ENCODE data around the gene HMCN2.
A peak's percentile ranks its signal among the peaks of the same experiment; 100 is the strongest.

The HMCN2 gene

GRCh38 chr9:130331061-130331460 lies 65.5 kb downstream of the HMCN2 start:
- no CpG with 5 or more reads among the region's 14 CpGs for WGBS, 2 donors (ENCODE audit: extremely low coverage in 2 of 2, insufficient read length in 2 of 2, insufficient replicate concordance in 1 of 2)

DNA sequence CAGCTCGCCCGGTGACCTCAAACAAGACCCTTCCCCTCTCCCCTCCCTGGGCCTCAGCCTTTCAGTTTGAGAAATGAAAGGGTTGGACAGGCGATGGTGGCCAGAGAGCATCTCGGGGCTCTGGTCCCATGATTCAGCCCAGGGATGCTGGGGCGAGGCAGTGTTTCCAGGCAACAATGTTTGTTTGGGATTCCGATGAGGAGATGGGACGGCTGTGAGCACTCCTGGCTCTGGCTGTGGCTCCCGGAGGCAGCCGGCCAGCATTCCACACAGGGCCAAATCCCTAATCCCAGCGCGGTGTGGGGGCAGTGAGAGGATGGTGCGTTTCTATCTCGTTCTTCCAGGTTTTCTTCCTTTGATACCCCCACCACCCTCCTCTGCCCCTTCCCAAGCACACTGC lies 66.0 kb downstream of the HMCN2 start:
- Histone ChIP-seq H3K18ac (ENCODE audit: low read length) (peak overlapping the region; percentile 5), H3K4me2 (ENCODE audit: insufficient read depth, low read length, poor library complexity, severe bottlenecking) (no peak overlapping the region), H3K14ac (ENCODE audit: low read length) (no peak overlapping the region), H2BK5ac (ENCODE audit: low read length) (no peak overlapping the region), H3K4me1 (ENCODE audit: control insufficient read depth in 2 of 2, insufficient read depth in 1 of 2, low read depth in 1 of 2, low read length in 2 of 2) (peaks cover 0 to 12% of the 10 kb centered on the region in 2 donors), H3K27me3 (ENCODE audit: control insufficient read depth in 3 of 3, insufficient read depth in 3 of 3, low read depth in 1 of 3, low read length in 3 of 3) (peaks cover 0 to 42% (median 0%) of the 10 kb centered on the region in 3 experiments), H2AK5ac (ENCODE audit: low read depth, low read length) (peak overlapping the region; percentile 36), H3K23ac (ENCODE audit: low read depth, low read length, poor library complexity) (no peak overlapping the region), H2BK12ac (ENCODE audit: low read length) (no peak overlapping the region), H3K9me3 (replicated peaks in 1 of 2; ENCODE audit: control insufficient read depth in 2 of 2, insufficient read depth in 1 of 2, low read depth in 1 of 2, low read length in 2 of 2) (no peaks in the 10 kb centered on the region), H2BK15ac (ENCODE audit: low read length) (no peak overlapping the region), H3K36me3 (replicated peaks in 1 of 2; ENCODE audit: control insufficient read depth in 2 of 2, insufficient read depth in 2 of 2, low read length in 2 of 2) (no peaks in the 10 kb centered on the region), H3K4me3 (ENCODE audit: low read length in 2 of 2) (no peak overlapping the region), H3K9ac (ENCODE audit: low read depth, low read length, poor library complexity) (no peak overlapping the region), H2BK120ac (ENCODE audit: low read depth, low read length) (no peak overlapping the region), H3K27ac (replicated peaks; ENCODE audit: low read length) (no peak overlapping the region), H4K91ac (ENCODE audit: low read depth, low read length, poor library complexity) (no peak overlapping the region), H3K79me1 (ENCODE audit: low read depth, low read length) (no peaks in the 10 kb centered on the region), H4K8ac (ENCODE audit: low read depth, low read length) (no peak overlapping the region), H2AFZ (ENCODE audit: low read length) (no peak overlapping the region), H3K4ac (ENCODE audit: low read length) (no peak overlapping the region)
- WGBS, 2 donors (ENCODE audit: extremely low coverage in 2 of 2, insufficient read length in 2 of 2, insufficient replicate concordance in 1 of 2): no CpG with 5 or more reads among the region's 13 CpGs
- no peak for DNase-seq (ENCODE audit: low spot score)

More at GRCh38 chr9:130331061-130331460, 65.5 kb downstream of the HMCN2 start:
- H2BK12ac ChIP-seq (ENCODE audit: low read length): no peak overlapping the region
- no peak overlapping the region for H3K4ac ChIP-seq (ENCODE audit: low read length)
- H3K79me1 ChIP-seq (ENCODE audit: low read depth, low read length): no peaks in the 10 kb centered on the region
- no peak for DNase-seq (ENCODE audit: low spot score)
- H2AFZ ChIP-seq (ENCODE audit: low read length): no peak overlapping the region
- no peak overlapping the region for H3K9ac ChIP-seq (ENCODE audit: low read depth, low read length, poor library complexity)
- H3K4me1 ChIP-seq (ENCODE audit: control insufficient read depth in 2 of 2, insufficient read depth in 1 of 2, low read depth in 1 of 2, low read length in 2 of 2): peaks cover 0 to 12% of the 10 kb centered on the region in 2 donors
- no peak overlapping the region for H3K23ac ChIP-seq (ENCODE audit: low read depth, low read length, poor library complexity)
- no peak overlapping the region for H4K8ac ChIP-seq (ENCODE audit: low read depth, low read length)
- no peaks in the 10 kb centered on the region for H3K36me3 ChIP-seq (replicated peaks in 1 of 2; ENCODE audit: control insufficient read depth in 2 of 2, insufficient read depth in 2 of 2, low read length in 2 of 2)
- no peak overlapping the region for H3K14ac ChIP-seq (ENCODE audit: low read length)
- no peak overlapping the region for H2AK5ac ChIP-seq (ENCODE audit: low read depth, low read length)
- peaks cover 0 to 45% (median 0%) of the 10 kb centered on the region in 3 experiments for H3K27me3 ChIP-seq (ENCODE audit: control insufficient read depth in 3 of 3, insufficient read depth in 3 of 3, low read depth in 1 of 3, low read length in 3 of 3)
- no peak overlapping the region for H3K4me2 ChIP-seq (ENCODE audit: insufficient read depth, low read length, poor library complexity, severe bottlenecking)
- no peaks in the 10 kb centered on the region for H3K9me3 ChIP-seq (replicated peaks in 1 of 2; ENCODE audit: control insufficient read depth in 2 of 2, insufficient read depth in 1 of 2, low read depth in 1 of 2, low read length in 2 of 2)
- H2BK5ac ChIP-seq (ENCODE audit: low read length): no peak overlapping the region
- H3K4me3 ChIP-seq (ENCODE audit: low read length in 2 of 2): no peak overlapping the region
- no peak overlapping the region for H2BK120ac ChIP-seq (ENCODE audit: low read depth, low read length)
- H3K27ac ChIP-seq (replicated peaks; ENCODE audit: low read length): no peak overlapping the region
- no peak overlapping the region for H3K18ac ChIP-seq (ENCODE audit: low read length)
- H2BK15ac ChIP-seq (ENCODE audit: low read length): no peak overlapping the region
- no peak overlapping the region for H4K91ac ChIP-seq (ENCODE audit: low read depth, low read length, poor library complexity)

DNA sequence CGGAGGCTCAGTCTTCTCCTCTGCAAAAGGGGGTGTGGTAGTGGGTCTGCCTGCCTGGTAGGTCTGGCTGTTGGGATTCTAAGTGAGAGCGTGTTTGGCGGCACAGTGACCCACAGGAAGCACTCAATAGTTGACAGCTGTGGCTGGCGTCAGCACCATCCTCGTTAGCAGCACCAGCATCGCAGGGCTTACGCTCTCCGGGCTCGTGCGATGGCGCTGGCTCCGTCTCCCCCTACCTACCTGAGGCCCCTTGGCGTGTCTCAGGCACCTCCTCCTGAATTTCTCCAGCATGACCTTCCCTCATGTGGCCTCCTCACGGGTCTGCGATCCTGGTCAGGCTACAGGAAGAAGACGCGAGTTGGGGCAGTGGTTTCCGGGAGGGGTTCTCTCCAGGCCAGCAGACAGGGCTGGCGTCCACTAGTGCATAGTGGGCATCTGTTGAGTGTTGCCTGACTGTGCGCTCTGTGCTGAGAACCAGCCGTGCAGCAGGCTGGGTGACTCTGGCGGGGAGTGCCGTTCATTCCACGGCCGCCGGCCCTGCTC lies 66.9 kb downstream of the HMCN2 start:
- no peaks in the 10 kb centered on the region for H3K36me3 ChIP-seq (replicated peaks in 1 of 2; ENCODE audit: control insufficient read depth in 2 of 2, insufficient read depth in 2 of 2, low read length in 2 of 2)
- peaks cover 0 to 12% of the 10 kb centered on the region in 2 donors for H3K4me1 ChIP-seq (ENCODE audit: control insufficient read depth in 2 of 2, insufficient read depth in 1 of 2, low read depth in 1 of 2, low read length in 2 of 2)
- H3K27me3 ChIP-seq (ENCODE audit: control insufficient read depth in 3 of 3, insufficient read depth in 3 of 3, low read depth in 1 of 3, low read length in 3 of 3): peaks cover 0 to 34% (median 0%) of the 10 kb centered on the region in 3 experiments
- H3K9ac ChIP-seq (ENCODE audit: low read depth, low read length, poor library complexity): peak overlapping the region; percentile 60
- no peak overlapping the region for H3K4ac ChIP-seq (ENCODE audit: low read length)
- no peak overlapping the region for H3K27ac ChIP-seq (replicated peaks; ENCODE audit: low read length)
- DNase-seq (ENCODE audit: low spot score): no peak
- H3K18ac ChIP-seq (ENCODE audit: low read length): peak overlapping the region; percentile 11
- no CpG with 5 or more reads among the region's 26 CpGs for WGBS, 2 donors (ENCODE audit: extremely low coverage in 2 of 2, insufficient read length in 2 of 2, insufficient replicate concordance in 1 of 2)
- no peak overlapping the region for H2AFZ ChIP-seq (ENCODE audit: low read length)
- no peak overlapping the region for H4K91ac ChIP-seq (ENCODE audit: low read depth, low read length, poor library complexity)
- no peak overlapping the region for H3K14ac ChIP-seq (ENCODE audit: low read length)
- H2BK12ac ChIP-seq (ENCODE audit: low read length): peak overlapping the region; percentile 1
- H4K8ac ChIP-seq (ENCODE audit: low read depth, low read length): no peak overlapping the region
- H2BK120ac ChIP-seq (ENCODE audit: low read depth, low read length): no peak overlapping the region
- no peak overlapping the region for H3K4me2 ChIP-seq (ENCODE audit: insufficient read depth, low read length, poor library complexity, severe bottlenecking)
- H2BK5ac ChIP-seq (ENCODE audit: low read length): no peak overlapping the region
- peak overlapping the region; percentile 30 for H2BK15ac ChIP-seq (ENCODE audit: low read length)
- no peaks in the 10 kb centered on the region for H3K79me1 ChIP-seq (ENCODE audit: low read depth, low read length)
- H3K9me3 ChIP-seq (replicated peaks in 1 of 2; ENCODE audit: control insufficient read depth in 2 of 2, insufficient read depth in 1 of 2, low read depth in 1 of 2, low read length in 2 of 2): no peaks in the 10 kb centered on the region
- H2AK5ac ChIP-seq (ENCODE audit: low read depth, low read length): peak overlapping the region; percentile 40
- H3K23ac ChIP-seq (ENCODE audit: low read depth, low read length, poor library complexity): no peak overlapping the region
- H3K4me3 ChIP-seq (ENCODE audit: low read length in 2 of 2): peak overlapping the region in 1 of 2 donors; percentile 25

GRCh38 chr9:130333041-130333711 lies 67.6 kb downstream of the HMCN2 start:
- Histone ChIP-seq H3K27ac (replicated peaks; ENCODE audit: low read length) (no peak overlapping the region), H4K8ac (ENCODE audit: low read depth, low read length) (no peak overlapping the region), H2BK120ac (ENCODE audit: low read depth, low read length) (no peak overlapping the region), H3K27me3 (ENCODE audit: control insufficient read depth in 3 of 3, insufficient read depth in 3 of 3, low read depth in 1 of 3, low read length in 3 of 3) (peaks cover 0 to 27% (median 0%) of the 10 kb centered on the region in 3 experiments), H3K9me3 (replicated peaks in 1 of 2; ENCODE audit: control insufficient read depth in 2 of 2, insufficient read depth in 1 of 2, low read depth in 1 of 2, low read length in 2 of 2) (no peaks in the 10 kb centered on the region), H3K4me1 (ENCODE audit: control insufficient read depth in 2 of 2, insufficient read depth in 1 of 2, low read depth in 1 of 2, low read length in 2 of 2) (peaks cover 0 to 10% of the 10 kb centered on the region in 2 donors), H3K18ac (ENCODE audit: low read length) (no peak overlapping the region), H4K91ac (ENCODE audit: low read depth, low read length, poor library complexity) (peak overlapping the region; percentile 57), H3K9ac (ENCODE audit: low read depth, low read length, poor library complexity) (no peak overlapping the region), H3K23ac (ENCODE audit: low read depth, low read length, poor library complexity) (peak overlapping the region; percentile 35), H3K36me3 (replicated peaks in 1 of 2; ENCODE audit: control insufficient read depth in 2 of 2, insufficient read depth in 2 of 2, low read length in 2 of 2) (no peaks in the 10 kb centered on the region), H3K4me2 (ENCODE audit: insufficient read depth, low read length, poor library complexity, severe bottlenecking) (no peak overlapping the region), H2BK12ac (ENCODE audit: low read length) (peak overlapping the region; percentile 1), H2AK5ac (ENCODE audit: low read depth, low read length) (no peak overlapping the region), H3K14ac (ENCODE audit: low read length) (no peak overlapping the region), H2BK5ac (ENCODE audit: low read length) (no peak overlapping the region), H2BK15ac (ENCODE audit: low read length) (peak overlapping the region; percentile 30), H3K4ac (ENCODE audit: low read length) (no peak overlapping the region), H2AFZ (ENCODE audit: low read length) (no peak overlapping the region), H3K79me1 (ENCODE audit: low read depth, low read length) (no peaks in the 10 kb centered on the region), H3K4me3 (ENCODE audit: low read length in 2 of 2) (no peak overlapping the region)
- DNase-seq (ENCODE audit: low spot score): no peak
- WGBS, 2 donors (ENCODE audit: extremely low coverage in 2 of 2, insufficient read length in 2 of 2, insufficient replicate concordance in 1 of 2): no CpG with 5 or more reads among the region's 19 CpGs
